BLaER1 treated with 17β-estradiol and CSF1 and Interleukin-3, amounts not matched to agents 10 nM and 100 nM (cell line): Measurements from ENCODE around the gene OR2L8.
A peak's percentile ranks its signal among the peaks of the same experiment; 100 is the strongest.

Experiments used
- H3K27ac ChIP-seq, 11 experiments: shearing (Covaris generic); formaldehyde crosslinking; 2 replicates each; pipeline ENCODE4 v1.8.1; 2022
- H3K27me3 ChIP-seq, 11 experiments: shearing (Covaris generic); formaldehyde crosslinking; 2 replicates each; pipeline ENCODE4 v1.8.1; 2022
- H3K36me3 ChIP-seq, 11 experiments: shearing (Covaris generic); formaldehyde crosslinking; 2 replicates each; pipeline ENCODE4 v1.8.1; 2022
- H3K4me1 ChIP-seq, 10 experiments: shearing (Covaris generic); formaldehyde crosslinking; 2 replicates each; pipeline ENCODE4 v1.8.1; 2022
- H3K4me2 ChIP-seq, 11 experiments: shearing (Covaris generic); formaldehyde crosslinking; 2 replicates each; pipeline ENCODE4 v1.8.1; 2022
- H3K4me3 ChIP-seq, 10 experiments: shearing (Covaris generic); formaldehyde crosslinking; 2 replicates each; pipeline ENCODE4 v1.8.1; 2022
- H3K9ac ChIP-seq, 11 experiments: shearing (Covaris generic); formaldehyde crosslinking; 2 replicates each; pipeline ENCODE4 v1.8.1; 2022
- H3K9me3 ChIP-seq, 11 experiments: shearing (Covaris generic); formaldehyde crosslinking; replicated peaks in 1 of 11; 2 replicates each; pipeline ENCODE4 v1.8.1; 2022
- H4K20me1 ChIP-seq, 11 experiments: shearing (Covaris generic); formaldehyde crosslinking; 2 replicates each; pipeline ENCODE4 v1.8.1; 2022
- Cebpa-rat ChIP-seq, 11 experiments: shearing (Covaris generic); IDR thresholded peaks; 2 replicates each; pipeline ENCODE4 v1.8.1; 2022

The OR2L8 gene, protein sequence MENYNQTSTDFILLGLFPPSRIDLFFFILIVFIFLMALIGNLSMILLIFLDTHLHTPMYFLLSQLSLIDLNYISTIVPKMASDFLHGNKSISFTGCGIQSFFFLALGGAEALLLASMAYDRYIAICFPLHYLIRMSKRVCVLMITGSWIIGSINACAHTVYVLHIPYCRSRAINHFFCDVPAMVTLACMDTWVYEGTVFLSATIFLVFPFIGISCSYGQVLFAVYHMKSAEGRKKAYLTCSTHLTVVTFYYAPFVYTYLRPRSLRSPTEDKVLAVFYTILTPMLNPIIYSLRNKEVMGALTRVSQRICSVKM

GRCh38 chr1:247948558-247948957, at the start of gene OR2L8:
TSS of gene OR2L8 (plus strand) at chr1:247948858. CDS start at chr1:247948858, 0 bp downstream.
- Histone ChIP-seq H3K4me1 (no peaks in the 10 kb centered on the region), H3K27ac (no peak within 1 kb of the TSS), H3K4me3 (no peak within 1 kb of the TSS), H3K9ac (no peak within 1 kb of the TSS), H3K36me3 (no peaks in the 10 kb centered on the region), H3K9me3 (no peaks in the 10 kb centered on the region), H4K20me1 (no peaks in the 10 kb centered on the region), H3K27me3 (no peaks in the 10 kb centered on the region), H3K4me2 (no peak within 1 kb of the TSS)
- TF ChIP-seq Cebpa-rat (IDR thresholded peaks at IDR 0.05): no peak

DNA sequence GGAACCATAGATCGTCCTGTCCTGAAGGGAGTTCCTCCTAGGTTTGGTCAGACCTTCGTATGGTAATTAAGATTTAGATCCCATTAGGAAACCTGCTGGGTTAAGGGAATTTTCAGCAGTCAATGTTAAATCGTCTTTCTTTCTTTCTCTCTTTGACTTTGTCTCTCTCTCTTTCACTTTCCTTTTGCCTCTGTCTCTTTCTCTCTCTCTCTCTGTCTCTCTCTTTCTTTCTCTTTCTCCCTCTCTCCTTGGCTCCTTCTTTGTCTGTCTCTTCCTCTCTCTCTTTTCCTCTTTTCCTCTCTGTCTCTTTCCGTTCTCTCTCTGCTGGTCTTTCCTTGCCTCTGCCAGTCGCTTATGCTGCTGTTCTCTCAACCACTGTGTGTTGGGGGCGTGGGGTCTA, 44.5 kb upstream of the OR2L8 start:
- Histone ChIP-seq H3K4me3 (no peak overlapping the region), H3K36me3 (peaks cover 0 to 5% (median 0%) of the 10 kb centered on the region in 11 experiments; a peak in 1 of 22 replicates), H3K27ac (no peak overlapping the region), H3K4me2 (no peak overlapping the region), H3K9ac (no peak overlapping the region), H3K27me3 (no peaks in the 10 kb centered on the region), H3K9me3 (peaks cover 11 to 26% (median 20%) of the 10 kb centered on the region in 11 experiments; a peak in 21 of 22 replicates), H3K4me1 (peaks cover 11 to 29% (median 18%) of the 10 kb centered on the region in 10 experiments), H4K20me1 (no peaks in the 10 kb centered on the region)
- no peak for TF ChIP-seq Cebpa-rat (IDR thresholded peaks at IDR 0.05)

DNA sequence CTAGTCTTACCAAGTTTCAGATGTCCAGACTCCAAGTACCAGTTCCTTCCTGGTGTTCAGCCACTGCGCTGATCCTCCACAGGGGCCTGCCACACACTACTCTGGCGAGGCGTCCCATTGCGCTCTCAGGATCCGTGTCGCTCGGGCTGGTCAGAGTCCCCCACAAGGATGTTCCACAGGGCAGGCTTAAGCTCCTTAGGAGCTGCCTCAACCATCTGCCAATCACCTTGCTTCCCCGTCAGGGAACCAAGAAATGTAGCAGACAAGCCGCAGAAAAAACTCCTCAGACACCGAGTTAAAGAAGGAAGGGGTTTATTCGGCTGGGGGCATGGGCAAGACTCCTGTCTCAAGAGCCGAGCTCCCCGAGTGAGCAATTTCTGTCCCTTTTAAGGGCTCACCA, 43.5 kb upstream of the OR2L8 start:
- Histone ChIP-seq H4K20me1 (no peaks in the 10 kb centered on the region), H3K4me3 (no peak overlapping the region), H3K9me3 (peaks cover 11 to 26% (median 20%) of the 10 kb centered on the region in 11 experiments; a peak in 21 of 22 replicates), H3K9ac (no peak overlapping the region), H3K27ac (no peak overlapping the region; a peak in 2 of 22 replicates), H3K27me3 (no peaks in the 10 kb centered on the region), H3K4me2 (no peak overlapping the region; a peak in 1 of 22 replicates), H3K36me3 (peaks cover 0 to 5% (median 0%) of the 10 kb centered on the region in 11 experiments; a peak in 1 of 22 replicates), H3K4me1 (peaks cover 11 to 29% (median 18%) of the 10 kb centered on the region in 10 experiments)
- no peak for TF ChIP-seq Cebpa-rat (IDR thresholded peaks at IDR 0.05)

DNA sequence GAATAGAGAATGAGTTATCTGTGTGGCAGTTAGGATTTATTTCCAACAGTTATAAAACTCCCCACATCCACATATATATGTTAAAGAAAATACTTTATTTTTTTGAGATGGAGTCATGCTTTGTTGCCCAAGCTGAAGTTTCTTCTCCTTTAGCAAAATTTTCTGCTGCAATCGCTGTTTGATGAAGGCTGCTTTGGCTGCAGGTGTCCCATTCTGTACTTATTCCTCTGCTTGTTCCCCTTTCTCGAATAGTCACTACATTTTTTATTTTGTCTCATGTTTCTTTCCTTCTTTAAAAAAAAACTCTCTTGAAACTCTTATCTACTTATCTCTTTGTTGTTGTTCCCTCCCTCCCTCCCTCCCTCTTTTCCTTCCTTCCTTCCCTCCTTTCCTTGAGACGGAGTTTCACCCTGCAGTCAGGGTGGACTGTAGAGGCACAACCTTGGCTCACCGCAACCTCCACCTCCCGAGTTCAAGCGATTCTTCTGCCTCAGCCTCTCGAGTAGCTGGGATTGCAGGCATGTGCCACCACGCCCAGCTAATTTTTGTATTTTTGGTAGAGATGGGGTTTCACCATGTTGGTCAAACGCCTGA, 42.7 kb upstream of the OR2L8 start:
- H3K9ac ChIP-seq: peak overlapping the region in 7 of 11 experiments; percentile 24 to 74 (median 58); a peak in 8 of 22 replicates
- peaks cover 11 to 34% (median 24%) of the 10 kb centered on the region in 11 experiments; a peak in 21 of 22 replicates for H3K9me3 ChIP-seq
- H3K4me1 ChIP-seq: peaks cover 11 to 29% (median 18%) of the 10 kb centered on the region in 10 experiments
- peaks cover 0 to 5% (median 0%) of the 10 kb centered on the region in 11 experiments; a peak in 1 of 22 replicates for H3K36me3 ChIP-seq
- no peak for TF ChIP-seq Cebpa-rat (IDR thresholded peaks at IDR 0.05)
- H3K27ac ChIP-seq: peak overlapping the region in 10 of 11 experiments; percentile 40 to 76 (median 59); a peak in 17 of 22 replicates
- H3K4me2 ChIP-seq: peak overlapping the region; percentile 48 to 85 (median 68)
- H3K4me3 ChIP-seq: peak overlapping the region; percentile 25 to 51 (median 43); a peak in 19 of 20 replicates
- H4K20me1 ChIP-seq: no peaks in the 10 kb centered on the region
- no peaks in the 10 kb centered on the region for H3K27me3 ChIP-seq

DNA sequence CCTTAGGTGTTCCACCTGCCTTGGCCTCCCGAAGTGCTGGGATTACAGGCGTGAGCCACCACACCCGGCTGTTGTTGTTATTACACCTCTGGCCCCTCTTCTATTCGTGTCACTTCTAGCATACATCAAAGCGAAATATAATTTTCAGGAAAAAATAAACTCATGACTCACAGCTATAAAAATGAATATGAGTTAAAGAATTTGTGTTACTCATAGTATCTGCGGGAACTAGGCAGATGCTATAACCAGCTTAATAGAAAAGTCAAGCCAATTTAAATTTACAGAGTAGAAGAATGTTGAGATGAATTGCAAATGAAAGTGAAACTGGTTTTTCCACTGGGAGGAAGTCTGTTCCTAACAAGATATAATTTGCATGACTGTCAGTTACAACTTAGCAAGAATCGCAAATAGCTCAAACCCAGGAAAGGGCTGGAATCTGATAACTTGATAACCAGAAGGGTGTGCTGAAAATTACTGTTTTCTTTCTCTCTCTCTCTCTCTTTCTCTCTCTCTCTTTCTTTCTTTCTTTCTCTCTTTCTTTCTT, 42.1 kb upstream of the OR2L8 start:
- Histone ChIP-seq H3K36me3 (peaks cover 0 to 5% (median 0%) of the 10 kb centered on the region in 11 experiments; a peak in 1 of 22 replicates), H3K4me2 (peak overlapping the region; percentile 48 to 85 (median 68)), H3K27me3 (no peaks in the 10 kb centered on the region), H3K9me3 (peaks cover 11 to 40% (median 29%) of the 10 kb centered on the region in 11 experiments; a peak in 21 of 22 replicates), H4K20me1 (no peaks in the 10 kb centered on the region), H3K9ac (peak overlapping the region in 10 of 11 experiments; percentile 24 to 74 (median 55); a peak in 16 of 22 replicates), H3K4me1 (peaks cover 11 to 29% (median 18%) of the 10 kb centered on the region in 10 experiments), H3K27ac (peak overlapping the region; percentile 40 to 76 (median 59); a peak in 21 of 22 replicates), H3K4me3 (peak overlapping the region; percentile 25 to 51 (median 43))
- TF ChIP-seq Cebpa-rat (IDR thresholded peaks at IDR 0.05): no peak

GRCh38 chr1:247908766-247909165, 39.9 kb upstream of the OR2L8 start:
- peak overlapping the region in 3 of 11 experiments; percentile 59 to 63 (median 60); a peak in 5 of 22 replicates for H3K4me2 ChIP-seq
- no peak for TF ChIP-seq Cebpa-rat (IDR thresholded peaks at IDR 0.05)
- peaks cover 0 to 5% (median 0%) of the 10 kb centered on the region in 11 experiments; a peak in 1 of 22 replicates for H3K36me3 ChIP-seq
- H3K4me1 ChIP-seq: peaks cover 11 to 29% (median 18%) of the 10 kb centered on the region in 10 experiments
- no peak overlapping the region for H3K9ac ChIP-seq
- no peak overlapping the region for H3K27ac ChIP-seq
- H3K4me3 ChIP-seq: no peak overlapping the region
- peaks cover 11 to 41% (median 35%) of the 10 kb centered on the region in 11 experiments; a peak in 21 of 22 replicates for H3K9me3 ChIP-seq
- H3K27me3 ChIP-seq: no peaks in the 10 kb centered on the region
- no peaks in the 10 kb centered on the region for H4K20me1 ChIP-seq

- no peaks in the 10 kb centered on the region for H3K36me3 ChIP-seq
- H3K4me2 ChIP-seq: no peak overlapping the region
- H4K20me1 ChIP-seq: no peaks in the 10 kb centered on the region
- no peaks in the 10 kb centered on the region for H3K27me3 ChIP-seq
- H3K9me3 ChIP-seq: peaks cover 0 to 22% (median 17%) of the 10 kb centered on the region in 11 experiments; a peak in 14 of 22 replicates
- no peak overlapping the region for H3K4me3 ChIP-seq
- H3K27ac ChIP-seq: no peak overlapping the region
- no peak for TF ChIP-seq Cebpa-rat (IDR thresholded peaks at IDR 0.05)
- peaks cover 0 to 1% (median 0%) of the 10 kb centered on the region in 10 experiments; a peak in 5 of 20 replicates for H3K4me1 ChIP-seq
- H3K9ac ChIP-seq: no peak overlapping the region
Measured at GRCh38 chr1:247913786-247914185, 34.9 kb upstream of the OR2L8 start.

DNA sequence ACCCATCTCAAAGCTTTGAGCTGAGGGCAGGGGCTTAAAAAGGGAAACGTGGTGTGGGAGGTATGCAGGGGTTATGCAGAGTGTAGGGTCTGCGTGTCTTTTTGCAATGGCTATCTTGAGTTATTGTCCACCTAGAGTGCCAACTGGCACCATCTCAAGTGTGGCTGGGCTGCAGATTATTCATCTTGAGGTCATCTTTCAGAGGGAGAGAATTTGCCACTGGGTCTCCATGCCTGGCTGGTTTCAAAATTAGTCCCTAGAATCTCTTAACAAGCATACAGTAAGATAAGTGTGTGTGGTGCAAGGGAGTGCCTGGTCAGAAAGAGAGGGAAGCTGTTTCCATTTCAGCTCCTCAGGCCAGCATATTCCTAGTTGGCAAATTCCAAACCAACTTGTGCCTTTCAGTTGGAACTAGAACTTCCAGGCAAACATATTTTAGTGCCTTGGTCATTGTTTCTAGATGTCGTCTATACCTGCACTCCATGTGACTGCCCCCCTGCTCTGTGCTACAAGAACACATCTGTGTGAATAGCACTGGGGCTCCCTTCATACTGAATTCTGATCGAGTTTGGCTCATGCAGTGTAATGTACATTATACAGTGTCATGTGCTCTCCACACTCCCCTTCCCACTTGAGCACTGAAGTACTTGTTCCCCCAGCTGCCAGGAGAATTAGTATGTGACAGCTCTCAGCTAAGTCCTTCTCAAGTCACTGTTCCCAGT, 33.6 kb upstream of the OR2L8 start:
- no peak overlapping the region for H3K4me3 ChIP-seq
- no peak overlapping the region for H3K9ac ChIP-seq
- no peaks in the 10 kb centered on the region for H4K20me1 ChIP-seq
- H3K36me3 ChIP-seq: no peaks in the 10 kb centered on the region
- H3K9me3 ChIP-seq: peaks cover 0 to 18% (median 14%) of the 10 kb centered on the region in 11 experiments; a peak in 12 of 22 replicates
- no peaks in the 10 kb centered on the region for H3K27me3 ChIP-seq
- TF ChIP-seq Cebpa-rat (IDR thresholded peaks at IDR 0.05): no peak
- H3K4me2 ChIP-seq: no peak overlapping the region
- H3K27ac ChIP-seq: no peak overlapping the region
- no peaks in the 10 kb centered on the region for H3K4me1 ChIP-seq
